Hematopoietic multipotent progenitor cell treated with erythropoietin and hydrocortisone succinate and interleukin-3 and kit ligand, for 6 days (in vitro differentiated cells): ENCODE results near the gene CYSRT1.
A peak's percentile ranks its signal among the peaks of the same experiment; 100 is the strongest.
"Not testable (repeated sequence)": the region's sequence is repeated elsewhere in the genome, so short reads cannot be mapped to it uniquely, and the experiment has no call there.

Experiments
- DNase-seq: peaks from one replicate; pipeline ENCODE4 v3.0.0-alpha.2; 2015

CYSRT1 gene

DNA sequence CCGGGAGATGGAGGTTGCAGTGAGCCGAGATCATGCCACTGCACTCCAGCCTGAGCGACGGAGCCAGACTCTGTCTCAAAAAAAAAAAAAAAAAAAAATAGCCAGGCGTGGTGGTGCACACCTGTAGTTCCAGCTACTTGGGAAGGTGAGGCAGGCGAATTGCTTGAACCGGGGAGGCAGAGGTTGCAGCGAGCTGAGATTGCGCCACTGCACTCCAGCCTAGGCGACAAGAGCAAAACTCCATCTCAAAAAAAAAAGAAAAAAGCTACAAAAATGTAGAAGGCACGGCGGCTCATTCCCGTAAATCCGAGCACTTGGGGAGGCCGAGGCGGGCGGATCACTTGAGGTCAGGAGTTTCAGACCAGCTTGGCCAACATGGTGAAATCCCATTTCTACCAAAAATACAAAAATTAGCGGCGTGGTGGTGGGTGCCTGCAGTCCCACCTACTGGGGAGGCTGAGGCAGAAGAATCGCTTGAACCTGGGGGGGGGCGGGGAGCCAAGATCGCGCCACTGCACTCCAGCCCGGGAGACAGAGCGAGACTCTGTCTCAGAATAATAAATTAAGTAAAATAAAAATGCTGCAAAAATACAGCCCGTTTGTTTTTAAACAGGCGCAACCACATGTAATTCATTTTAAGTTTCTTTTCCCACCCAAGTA, 14.7 kb downstream of the CYSRT1 start:
- not testable (repeated sequence) for DNase-seq

DNA sequence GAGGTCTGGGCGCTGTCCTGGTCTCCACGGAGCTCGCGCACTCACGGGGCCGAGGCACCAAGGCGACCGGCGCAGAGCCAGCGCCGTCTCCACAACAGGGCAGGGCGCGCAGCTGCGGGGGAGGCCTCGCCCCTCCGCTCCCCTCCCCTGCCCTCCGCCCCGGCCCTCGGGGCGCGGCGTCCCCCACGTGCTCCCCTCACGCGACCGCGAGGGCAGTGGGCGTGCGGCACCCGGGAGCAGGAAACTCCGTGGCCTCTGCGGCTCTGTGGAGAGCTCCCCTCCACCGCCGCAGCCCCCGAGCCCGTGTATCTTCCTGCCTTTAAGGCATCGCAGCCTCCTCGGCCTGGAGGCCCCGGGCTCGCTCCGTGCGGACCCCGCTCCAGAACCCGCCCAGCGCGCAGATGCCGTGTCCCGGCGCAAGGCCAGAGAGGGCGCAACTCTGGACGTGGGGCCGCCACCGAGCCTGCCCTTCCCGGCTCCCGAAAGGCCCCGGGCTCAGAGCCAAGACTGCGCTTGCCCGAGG, 15.4 kb downstream of the CYSRT1 start:
- peak; percentile 88 for DNase-seq

DNA sequence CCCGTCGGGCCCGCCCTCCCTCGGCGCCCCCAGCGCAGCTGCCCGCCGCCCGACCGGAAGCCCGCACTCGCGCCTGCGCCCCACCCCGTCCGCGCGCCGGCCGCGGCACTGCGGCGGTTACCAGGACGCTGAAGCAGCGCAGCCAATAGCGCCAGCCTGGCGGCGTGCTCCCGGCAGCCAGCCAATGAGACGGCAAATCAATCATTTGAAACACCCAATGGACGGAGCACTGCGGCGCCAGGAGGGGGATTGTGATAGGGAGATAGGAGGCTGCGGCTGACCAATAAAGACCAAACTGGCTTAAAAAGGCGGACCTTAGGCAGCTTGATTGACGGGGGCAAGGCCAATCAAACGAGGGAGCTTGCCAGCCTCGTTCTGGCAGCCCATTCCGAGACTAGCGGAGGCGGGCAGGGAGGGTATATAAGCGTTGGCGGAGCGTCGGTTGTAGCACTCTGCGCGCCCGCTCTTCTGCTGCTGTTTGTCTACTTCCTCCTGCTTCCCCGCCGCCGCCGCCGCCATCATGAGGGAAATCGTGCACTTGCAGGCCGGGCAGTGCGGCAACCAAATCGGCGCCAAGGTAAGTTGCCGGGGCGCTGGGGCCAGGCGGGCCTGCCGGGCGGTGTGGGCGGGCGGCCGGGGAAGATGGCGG, 16.0 kb downstream of the CYSRT1 start, which contains the start of gene TUBB4B:
Gene TUBB4B, plus strand, starts transcription at position 447 of the 649 bp plus-strand sequence. Its CDS starts 74 bp downstream, at position 521.
- peak; percentile 100 for DNase-seq

DNA sequence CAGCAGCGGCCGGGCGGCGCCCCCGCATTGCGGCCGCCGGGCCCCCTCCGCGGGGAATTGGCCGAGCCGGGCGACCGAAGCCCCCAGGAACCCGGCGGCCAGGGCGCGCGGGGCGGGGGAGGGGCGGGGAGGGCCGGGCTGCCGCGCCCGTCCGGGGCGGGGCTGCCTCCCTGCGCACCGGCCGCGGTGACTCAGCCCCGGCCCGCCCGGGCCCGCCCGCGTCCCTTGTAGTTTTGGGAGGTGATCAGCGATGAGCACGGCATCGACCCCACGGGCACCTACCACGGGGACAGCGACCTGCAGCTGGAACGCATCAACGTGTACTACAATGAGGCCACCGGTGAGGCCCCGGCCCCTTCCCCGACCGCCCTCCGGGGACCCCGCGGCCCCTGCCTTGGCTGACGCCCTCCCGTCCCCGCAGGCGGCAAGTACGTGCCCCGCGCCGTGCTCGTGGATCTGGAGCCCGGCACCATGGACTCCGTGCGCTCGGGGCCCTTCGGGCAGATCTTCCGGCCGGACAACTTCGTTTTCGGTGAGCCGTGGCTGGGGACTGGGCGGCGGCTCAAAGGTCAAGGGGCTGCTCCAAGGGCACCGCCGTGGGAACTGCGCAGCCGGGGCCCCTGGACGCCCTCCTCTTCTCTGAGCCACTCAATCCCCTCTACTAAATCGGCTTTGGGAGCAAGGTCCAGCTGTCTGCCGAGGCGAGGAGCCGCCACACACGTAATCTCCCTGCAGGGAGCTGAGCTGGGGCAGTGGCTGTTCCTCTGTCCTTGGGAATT, 16.7 kb downstream of the CYSRT1 start:
- peak; percentile 78 for DNase-seq

DNA sequence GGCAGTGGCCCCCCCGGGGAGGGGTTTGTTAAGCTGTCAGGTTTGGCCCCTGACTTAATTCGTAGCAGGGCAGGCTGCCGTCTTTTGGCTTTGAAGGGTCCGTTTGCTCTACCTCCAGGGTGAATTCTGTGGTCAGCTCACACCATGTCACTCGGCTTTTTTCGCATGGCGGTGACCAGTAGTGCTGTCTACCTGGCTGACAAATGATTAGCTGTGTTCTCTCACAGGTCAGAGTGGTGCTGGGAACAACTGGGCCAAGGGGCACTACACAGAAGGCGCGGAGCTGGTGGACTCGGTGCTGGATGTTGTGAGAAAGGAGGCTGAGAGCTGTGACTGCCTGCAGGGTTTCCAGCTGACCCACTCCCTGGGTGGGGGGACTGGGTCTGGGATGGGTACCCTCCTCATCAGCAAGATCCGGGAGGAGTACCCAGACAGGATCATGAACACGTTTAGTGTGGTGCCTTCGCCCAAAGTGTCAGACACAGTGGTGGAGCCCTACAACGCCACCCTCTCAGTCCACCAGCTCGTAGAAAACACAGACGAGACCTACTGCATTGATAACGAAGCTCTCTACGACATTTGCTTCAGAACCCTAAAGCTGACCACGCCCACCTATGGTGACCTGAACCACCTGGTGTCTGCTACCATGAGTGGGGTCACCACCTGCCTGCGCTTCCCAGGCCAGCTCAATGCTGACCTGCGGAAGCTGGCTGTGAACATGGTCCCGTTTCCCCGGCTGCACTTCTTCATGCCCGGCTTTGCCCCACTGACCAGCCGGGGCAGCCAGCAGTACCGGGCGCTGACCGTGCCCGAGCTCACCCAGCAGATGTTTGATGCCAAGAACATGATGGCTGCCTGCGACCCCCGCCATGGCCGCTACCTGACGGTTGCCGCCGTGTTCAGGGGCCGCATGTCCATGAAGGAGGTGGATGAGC, 17.6 kb downstream of the CYSRT1 start:
- DNase-seq: no peak

DNA sequence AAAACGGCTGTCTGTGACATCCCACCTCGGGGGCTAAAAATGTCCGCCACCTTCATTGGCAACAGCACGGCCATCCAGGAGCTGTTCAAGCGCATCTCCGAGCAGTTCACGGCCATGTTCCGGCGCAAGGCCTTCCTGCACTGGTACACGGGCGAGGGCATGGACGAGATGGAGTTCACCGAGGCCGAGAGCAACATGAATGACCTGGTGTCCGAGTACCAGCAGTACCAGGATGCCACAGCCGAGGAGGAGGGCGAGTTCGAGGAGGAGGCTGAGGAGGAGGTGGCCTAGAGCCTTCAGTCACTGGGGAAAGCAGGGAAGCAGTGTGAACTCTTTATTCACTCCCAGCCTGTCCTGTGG, 18.3 kb downstream of the CYSRT1 start:
- DNase-seq: not testable (repeated sequence)

DNA sequence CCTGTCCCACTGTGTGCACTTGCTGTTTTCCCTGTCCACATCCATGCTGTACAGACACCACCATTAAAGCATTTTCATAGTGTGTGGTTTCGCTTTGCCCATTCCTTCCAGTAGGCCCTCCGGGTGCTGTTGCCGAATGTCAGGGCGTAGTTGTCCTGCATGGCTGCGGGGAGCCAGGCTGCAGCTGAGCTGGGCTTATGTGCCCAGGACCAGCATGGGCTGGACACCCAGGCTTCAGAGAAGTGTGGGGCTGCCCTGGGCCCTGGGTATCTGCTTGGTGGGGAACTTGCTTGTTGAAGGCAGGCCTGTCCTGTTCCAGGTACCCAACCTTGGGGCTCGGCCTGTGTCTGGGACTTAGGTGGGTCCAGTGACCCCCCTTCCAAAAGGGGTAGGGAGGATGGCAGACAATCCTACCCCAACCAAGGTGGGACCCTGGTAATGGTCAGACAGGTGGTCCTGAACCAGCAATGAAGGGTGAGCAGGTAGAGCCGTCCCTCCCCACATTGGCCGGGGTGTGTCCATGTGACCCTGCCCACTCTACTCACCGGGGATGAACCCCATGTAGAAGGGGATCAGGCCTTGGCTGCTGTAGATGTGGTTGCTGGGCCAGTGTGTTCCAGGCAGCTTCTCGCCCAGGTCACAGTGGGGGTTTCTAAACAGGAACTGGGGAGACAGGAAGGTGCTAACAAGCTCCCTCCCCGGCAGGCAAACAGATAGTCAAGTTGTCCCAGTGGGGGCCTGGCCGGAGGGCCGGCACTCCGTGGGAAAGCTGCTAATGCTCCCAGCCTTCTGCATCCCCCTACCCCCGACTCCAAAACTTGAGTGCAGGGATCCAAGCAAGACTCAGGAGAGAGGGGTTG, 18.9 kb downstream of the CYSRT1 start:
- DNase-seq: peak; percentile 46

DNA sequence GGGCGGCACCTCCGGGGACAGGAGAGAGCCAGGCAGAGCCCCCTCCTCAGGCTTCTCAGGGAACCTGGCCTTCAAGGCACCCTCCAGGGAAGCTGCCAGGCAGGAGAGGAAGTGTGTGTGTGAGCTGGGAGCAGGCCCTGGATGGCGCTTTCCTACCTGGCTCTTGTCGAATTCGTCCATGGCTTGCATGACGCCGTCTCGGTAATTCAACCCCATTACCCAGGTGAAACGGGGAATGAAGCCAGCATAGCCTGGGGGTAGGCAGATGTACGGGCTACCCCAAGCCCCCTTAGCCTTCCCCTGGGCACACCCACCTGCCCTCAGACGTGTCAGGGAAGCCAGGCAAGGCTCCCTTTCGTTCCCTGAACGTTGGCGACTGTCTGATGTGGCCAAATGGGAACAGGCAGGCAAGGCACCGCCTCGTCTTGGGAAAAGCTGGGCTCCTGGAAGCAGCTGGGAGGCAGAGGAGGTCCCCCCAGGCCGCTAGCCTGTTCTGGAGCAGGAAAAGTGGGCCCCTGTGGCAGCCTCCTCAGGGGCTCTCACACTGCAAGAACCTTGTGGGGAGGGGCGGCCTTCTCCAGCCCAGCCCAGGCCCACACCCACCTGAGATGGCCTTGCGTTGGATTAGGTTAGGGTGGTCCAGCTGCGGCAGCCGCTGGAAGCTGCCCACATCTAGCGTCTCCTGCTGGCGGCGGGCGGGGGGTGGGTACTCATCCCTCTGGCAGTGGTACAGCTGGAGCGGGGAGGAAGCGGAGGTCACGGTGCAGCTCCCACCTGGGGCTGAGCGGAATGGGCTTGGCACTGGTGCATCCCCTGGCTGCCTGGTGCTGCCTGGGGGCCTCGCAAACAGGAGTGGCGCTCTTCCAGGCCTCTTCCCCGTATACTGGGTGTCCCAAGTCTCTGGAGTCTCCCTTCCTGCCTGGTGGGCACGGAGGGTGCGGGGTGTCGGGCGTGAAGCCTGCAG, 19.8 kb downstream of the CYSRT1 start:
- DNase-seq: no peak

DNA sequence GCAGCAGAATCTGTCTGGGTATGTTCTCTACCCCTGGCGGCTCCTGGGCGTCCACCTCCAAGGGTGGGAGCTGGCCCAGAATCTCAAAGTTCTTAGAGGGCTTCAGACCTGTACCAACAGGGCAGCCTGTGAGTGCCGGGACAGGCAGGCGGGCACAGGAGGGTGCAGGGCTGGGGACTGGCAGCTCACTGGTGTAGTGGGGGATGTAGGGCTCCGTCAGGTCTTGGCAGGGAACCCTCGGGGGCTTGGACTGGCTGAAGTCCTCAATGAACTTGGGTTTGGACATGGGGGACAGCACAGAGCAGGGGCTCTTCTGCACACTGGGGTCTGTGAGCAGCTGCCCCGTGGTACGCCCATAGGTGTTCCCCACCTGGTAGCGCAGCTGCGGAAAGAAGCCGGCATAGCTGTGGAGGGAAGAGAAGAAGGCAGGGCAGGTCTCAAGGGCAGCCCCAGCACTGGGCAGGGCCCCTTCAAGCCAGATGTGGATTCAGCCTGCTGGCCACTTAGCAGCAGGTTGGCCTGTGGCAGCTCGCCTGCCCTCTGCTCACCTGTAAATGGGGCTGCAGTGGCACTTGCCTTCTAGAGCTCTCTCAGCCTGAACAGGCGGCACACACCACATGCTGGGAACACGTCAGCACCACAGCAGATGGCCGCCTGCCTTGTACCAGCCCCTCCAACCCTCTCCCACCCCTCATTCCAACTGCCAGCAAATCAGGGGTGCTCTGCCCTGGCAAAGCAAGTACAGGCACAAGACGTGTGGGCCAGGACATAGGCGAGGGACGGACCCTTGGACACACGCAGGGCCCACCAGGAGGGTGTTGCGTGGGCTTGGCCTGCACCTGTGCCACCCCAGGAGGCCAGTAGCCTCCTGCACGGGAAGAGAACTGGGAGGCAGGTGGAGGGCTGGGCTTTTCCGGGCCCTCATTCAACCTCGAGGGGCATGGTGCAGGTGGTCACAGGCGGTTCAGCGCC, 20.8 kb downstream of the CYSRT1 start:
- no peak for DNase-seq

DNA sequence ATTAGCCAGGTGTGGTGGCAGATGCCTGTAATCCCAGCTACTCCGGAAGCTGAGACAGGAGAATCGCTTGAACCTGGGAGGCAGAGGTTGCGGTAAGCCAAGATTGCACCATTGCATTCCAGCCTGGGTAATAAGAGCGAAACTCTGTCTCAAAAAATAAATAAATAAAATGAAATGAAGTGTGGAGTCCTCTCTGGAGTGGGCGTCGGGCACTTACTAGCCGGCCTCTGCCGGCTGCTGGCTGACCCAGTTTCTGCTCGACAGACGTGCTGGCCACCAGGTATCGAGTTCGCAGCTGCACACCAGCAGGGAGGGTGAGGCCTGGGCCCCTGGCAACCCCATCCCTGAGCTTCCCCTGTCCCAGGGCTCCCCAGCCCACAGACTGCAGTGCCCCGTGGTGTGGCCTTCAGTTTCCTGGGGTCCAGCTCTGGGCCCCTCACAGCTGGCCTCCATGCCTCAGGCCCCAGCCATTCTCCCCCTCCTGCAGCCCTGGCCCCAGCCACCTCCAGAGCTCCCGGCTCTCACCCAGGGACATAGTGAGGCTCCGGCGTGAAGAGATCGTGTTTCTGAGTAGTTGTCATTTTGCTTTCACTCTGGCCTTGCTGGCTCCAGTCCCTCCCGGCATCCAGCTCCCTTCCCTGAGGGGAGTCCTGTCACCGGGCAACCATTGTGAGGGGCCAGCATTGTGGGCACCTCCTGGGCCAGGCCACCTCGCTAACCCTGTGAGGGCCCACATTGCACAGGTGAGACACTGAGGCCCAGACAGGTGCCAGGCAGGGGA, 22.4 kb downstream of the CYSRT1 start:
- DNase-seq: no peak

DNA sequence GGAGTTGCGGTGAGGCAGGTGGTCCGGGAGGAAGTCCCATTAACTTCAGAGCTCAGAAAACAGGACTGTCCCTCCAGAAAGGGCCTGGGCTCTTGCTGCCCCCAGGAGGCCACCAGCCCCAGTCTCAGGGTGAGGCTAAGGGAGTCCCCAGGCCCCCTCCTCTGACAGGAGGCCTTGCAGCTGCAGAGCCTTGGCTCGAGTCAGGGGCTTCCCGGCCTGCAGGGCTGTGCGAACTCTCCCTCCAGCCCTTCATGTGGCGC, 22.9 kb downstream of the CYSRT1 start:
- no peak for DNase-seq

DNA sequence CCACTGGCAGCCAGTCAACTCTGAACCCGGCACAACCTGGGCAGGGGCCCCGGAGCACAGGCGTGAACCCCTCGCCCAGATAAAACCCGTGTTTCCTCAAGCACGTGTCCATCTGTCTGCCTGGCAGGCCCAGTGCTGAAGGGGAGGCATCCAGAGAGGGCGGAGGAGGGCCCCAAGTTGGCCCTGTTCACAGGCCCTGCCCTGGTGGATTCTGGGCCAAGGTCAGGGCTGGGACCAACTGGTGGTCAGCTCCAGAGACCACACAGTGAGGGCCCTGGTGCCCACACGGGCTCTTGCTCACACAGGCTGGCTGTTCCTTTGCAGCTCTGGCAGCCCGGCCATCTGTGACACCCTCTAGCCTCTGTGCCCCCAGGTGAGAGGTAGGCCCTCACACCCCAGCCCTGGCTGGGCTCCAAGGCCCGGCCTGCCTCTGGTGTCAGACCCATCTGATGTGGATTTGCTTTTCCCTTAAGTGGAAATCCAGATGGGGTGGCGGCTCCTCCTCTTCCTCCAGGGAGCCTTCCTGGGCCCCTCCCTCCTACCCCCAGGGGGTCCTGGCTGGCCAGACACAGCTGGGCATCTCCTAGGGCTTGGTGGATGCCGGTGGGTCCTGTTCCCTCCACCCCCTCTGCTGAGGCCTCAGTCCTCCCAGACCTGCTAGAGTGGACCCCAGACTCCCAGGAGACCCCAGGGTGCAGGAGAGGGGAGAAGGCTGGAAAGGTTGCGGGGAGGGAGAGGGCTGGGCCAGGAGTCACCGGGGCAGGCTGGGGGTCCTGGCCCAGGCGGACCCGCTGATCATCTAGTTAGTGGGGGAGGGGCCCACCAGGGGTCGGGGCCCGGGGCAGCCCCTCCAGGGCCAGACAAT, 25.6 kb downstream of the CYSRT1 start:
- no peak for DNase-seq

DNA sequence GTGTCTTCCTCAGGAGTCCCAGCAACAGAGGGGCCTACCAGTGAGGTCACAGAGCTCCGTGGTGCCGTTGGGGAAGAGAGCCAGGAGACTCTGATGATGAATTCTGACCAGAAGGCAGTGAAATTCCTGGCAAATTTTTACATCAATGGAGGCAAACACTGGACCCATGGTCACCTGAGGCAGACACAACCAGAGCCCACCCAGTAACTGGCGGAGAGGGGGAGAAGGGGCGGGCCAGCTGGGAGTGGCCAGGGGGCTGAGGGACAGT, 26.2 kb downstream of the CYSRT1 start, which contains the start of gene STPG3:
Gene STPG3, plus strand, starts transcription at position 93 of the 268 bp plus-strand sequence. Its CDS starts 1 bp downstream, at position 94.
- no peak for DNase-seq

DNA sequence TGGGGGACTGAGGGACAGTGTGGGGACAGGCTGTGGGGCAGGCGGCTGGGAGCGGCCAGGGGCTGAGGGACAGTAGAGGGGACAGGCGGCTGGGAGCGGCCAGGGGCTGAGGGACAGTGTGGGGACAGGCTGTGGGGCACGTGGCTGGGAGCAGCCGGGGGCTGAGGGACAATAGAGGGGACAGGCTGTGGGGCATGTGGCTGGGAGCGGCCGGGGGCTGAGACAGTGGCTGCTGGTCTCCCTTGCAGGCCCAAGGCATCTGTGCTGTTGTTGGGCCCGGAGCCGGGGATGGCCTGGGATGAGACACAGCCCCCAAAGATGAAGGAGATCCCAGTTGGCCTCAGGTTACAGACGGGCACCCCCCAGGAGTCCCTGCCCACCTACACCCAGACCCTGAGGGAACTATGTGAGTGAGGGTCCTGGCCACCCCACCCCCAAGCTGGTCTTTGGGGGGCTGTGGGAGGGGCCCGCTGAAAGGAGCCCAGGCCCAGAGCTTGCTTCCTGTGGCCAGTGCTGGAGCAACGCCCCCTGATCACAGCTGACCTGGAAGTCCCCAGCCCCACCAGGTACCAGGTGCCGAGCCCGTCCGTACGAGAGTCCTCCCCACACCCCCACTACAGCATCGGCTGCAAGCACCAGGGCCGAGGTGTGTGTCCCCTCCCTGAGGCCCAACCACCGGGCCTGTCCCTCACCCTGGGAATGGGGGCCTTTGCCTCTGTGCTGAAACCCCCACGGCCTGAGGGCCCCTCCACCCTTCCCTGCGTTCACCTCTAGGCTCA, 26.7 kb downstream of the CYSRT1 start:
- DNase-seq: no peak

DNA sequence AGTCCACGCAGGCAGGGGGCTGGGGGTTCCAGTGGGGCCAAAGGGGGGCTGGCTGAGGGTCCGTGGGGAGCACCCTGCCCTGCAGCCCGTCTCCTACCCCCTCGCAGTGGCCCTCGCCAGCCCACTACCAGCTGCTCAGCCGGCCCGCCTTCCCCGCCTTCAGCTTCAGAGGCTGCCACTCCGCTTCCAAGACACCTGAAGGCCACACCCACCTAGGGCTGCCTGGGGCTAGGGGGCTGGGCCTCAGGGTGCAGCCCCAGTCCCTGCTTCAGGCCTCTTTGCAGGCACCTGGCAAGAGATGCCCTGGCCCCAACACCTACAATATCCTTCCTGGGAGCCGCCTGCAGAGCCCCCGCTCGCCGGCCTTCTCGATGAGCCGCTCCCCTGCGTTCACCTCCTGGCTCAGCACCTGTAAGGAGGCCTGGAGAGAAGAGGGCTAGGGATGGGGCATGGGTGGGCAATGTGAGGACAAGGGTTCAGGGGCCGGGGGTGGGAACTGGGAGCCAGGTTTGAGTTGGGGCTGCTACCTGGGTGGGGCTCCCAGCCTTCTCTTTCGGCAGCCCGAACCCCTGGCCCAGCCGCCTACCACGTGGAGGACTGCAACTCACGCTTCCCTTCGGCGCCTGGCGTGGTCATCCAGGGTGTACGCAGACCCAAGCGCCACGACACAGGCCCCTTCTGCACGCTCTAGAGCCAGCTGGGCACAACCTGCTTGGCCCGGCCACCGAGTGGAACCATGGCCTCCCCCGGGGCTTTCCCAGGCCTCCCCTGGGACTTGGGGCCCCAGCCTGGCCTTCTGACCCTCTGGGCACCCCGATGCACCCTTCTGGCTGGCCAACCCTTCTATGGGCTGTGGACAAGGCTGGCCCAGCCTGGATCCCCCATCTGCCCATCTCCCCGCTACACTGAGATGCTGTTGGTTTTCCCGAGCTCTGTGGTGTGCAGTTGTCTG, 27.9 kb downstream of the CYSRT1 start:
- no peak for DNase-seq
